Endothelial cell (in vitro differentiated cells): Measurements from ENCODE around the gene ZNF394. TPM values are rescaled to one million over a fixed set of nuclear protein-coding genes. Genes with fewer than 3 reads are reported as not detected.
A peak's percentile ranks its signal among the peaks of the same experiment; 100 is the strongest.
"Not testable (repeated sequence)": the region's sequence is repeated elsewhere in the genome, so short reads cannot be mapped to it uniquely, and the experiment has no call there.

Source experiments
- DNase-seq: peaks from one replicate; pipeline ENCODE4 v3.0.0; 2021; ENCODE audit warnings: low spot score
- H3K27ac Mint-ChIP-seq: one replicate; pipeline ENCODE4 v1.8.0; 2021; ENCODE audit warnings: mixed read lengths, inconsistent platforms; ENCODE audit not compliant: unreplicated experiment
- H3K27me3 Mint-ChIP-seq: one replicate; pipeline ENCODE4 v1.8.0; 2021; ENCODE audit warnings: mild to moderate bottlenecking, moderate library complexity, mixed read lengths, inconsistent platforms; ENCODE audit not compliant: unreplicated experiment
- H3K36me3 Mint-ChIP-seq: one replicate; pipeline ENCODE4 v1.8.0; 2021; ENCODE audit warnings: mild to moderate bottlenecking, low read depth, mixed read lengths, inconsistent platforms; ENCODE audit not compliant: unreplicated experiment
- H3K4me1 Mint-ChIP-seq: one replicate; pipeline ENCODE4 v1.8.0; 2021; ENCODE audit warnings: mild to moderate bottlenecking, mixed read lengths, inconsistent platforms; ENCODE audit not compliant: unreplicated experiment
- H3K4me3 Mint-ChIP-seq: one replicate; pipeline ENCODE4 v1.8.0; 2021; ENCODE audit warnings: mild to moderate bottlenecking, mixed read lengths, inconsistent platforms; ENCODE audit not compliant: unreplicated experiment
- H3K9me3 Mint-ChIP-seq: one replicate; pipeline ENCODE4 v1.8.0; 2021; ENCODE audit warnings: mixed read lengths, inconsistent platforms; ENCODE audit not compliant: unreplicated experiment
- long read RNA-seq: library from polyadenylated mRNA; unstranded; transcript quantifications from one replicate; pipeline ENCODE4 v2.0.0, GENCODE V29; 2020; ENCODE audit not compliant: unreplicated experiment
- total RNA-seq: library from RNA; stranded (reverse); fragmentation: NEBNext Ultra II Directional; extraction: Animal tissue kit (Norgen Biotek cat#: 25700); gene quantifications from one replicate; pipeline ENCODE4 v1.2.1, GENCODE V29; 2021; ENCODE audit not compliant: unreplicated experiment
- TF ChIP-seq, protein P1 (sequence below): fragments of 200-600 bp; sonication (generic); IDR thresholded peaks from one replicate; pipeline ENCODE4 v1.5.0; 2021; ENCODE audit warnings: antibody characterized with exemption; ENCODE audit not compliant: unreplicated experiment

Gene ZNF394
- total RNA-seq: 24.6 TPM
- long read RNA-seq, transcript ZNF394-201 (3 exons, 2,179 nt): major isoform, 8 of 13 reads
- long read RNA-seq, partial matches to known transcripts: 0 of 13 reads
- long read RNA-seq, other reads (novel, unspliced or antisense): 1 of 13 reads

DNA sequence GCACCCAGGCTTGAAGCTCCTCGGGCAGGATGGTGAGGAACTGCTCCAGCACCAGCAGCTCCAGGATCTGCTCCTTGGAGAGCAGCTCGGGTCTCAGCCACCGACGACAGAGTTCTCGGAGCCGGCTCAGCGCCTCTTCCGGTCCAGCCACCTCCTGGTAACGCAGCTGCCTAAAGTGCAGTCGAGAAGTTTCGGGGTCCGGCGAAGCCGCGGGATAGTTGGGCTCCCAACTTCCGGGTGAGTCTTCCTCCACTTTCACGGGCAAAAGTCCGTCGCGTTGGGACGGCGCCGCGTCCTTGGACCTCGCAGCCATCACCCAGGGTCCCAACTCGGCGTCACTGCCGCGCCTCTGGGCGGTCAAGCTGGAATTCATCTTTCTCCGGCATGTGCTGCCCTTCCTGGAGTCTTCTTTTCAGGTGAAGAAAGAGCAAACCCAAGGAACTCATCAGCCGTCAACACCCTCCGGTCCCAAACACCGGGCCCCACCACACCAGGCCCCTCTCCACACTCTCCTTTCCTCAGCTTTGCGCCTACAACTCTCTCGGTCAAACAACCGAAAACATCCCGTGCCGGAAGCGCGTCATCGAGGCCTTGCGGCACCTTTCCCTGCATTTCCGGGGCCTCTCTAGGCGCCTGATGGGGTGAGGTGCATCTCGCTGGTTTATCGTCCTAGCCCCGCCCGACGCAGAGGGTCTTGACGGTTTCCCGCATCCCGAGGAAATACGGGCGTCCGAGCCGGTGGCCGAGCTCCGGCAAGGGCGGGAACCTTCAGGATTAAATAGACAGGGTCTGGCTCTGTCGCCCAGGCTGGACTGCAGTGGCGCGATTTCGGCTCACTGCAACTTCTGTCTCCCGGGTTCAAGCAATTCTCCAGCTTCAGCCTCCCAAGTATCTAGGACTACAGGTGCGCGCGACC lies at the start of gene ZNF394:
TSS of gene ZNF394 (minus strand) at position 561 of the 916 bp plus-strand sequence. CDS start at position 373, 188 bp downstream.
- H3K27me3 Mint-ChIP-seq: peaks cover 14% of the 10 kb centered on the region
- TF ChIP-seq, protein P1, sequence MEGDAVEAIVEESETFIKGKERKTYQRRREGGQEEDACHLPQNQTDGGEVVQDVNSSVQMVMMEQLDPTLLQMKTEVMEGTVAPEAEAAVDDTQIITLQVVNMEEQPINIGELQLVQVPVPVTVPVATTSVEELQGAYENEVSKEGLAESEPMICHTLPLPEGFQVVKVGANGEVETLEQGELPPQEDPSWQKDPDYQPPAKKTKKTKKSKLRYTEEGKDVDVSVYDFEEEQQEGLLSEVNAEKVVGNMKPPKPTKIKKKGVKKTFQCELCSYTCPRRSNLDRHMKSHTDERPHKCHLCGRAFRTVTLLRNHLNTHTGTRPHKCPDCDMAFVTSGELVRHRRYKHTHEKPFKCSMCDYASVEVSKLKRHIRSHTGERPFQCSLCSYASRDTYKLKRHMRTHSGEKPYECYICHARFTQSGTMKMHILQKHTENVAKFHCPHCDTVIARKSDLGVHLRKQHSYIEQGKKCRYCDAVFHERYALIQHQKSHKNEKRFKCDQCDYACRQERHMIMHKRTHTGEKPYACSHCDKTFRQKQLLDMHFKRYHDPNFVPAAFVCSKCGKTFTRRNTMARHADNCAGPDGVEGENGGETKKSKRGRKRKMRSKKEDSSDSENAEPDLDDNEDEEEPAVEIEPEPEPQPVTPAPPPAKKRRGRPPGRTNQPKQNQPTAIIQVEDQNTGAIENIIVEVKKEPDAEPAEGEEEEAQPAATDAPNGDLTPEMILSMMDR: no peak
- peaks cover 17% of the 10 kb centered on the region for H3K36me3 Mint-ChIP-seq
- H3K27ac Mint-ChIP-seq: peak within 1 kb of the TSS; percentile 100
- peak; percentile 74 for DNase-seq
- peak within 1 kb of the TSS; percentile 100 for H3K4me3 Mint-ChIP-seq
- peaks cover 32% of the 10 kb centered on the region for H3K4me1 Mint-ChIP-seq
- no peaks in the 10 kb centered on the region for H3K9me3 Mint-ChIP-seq

- H3K4me3 Mint-ChIP-seq, H3K27ac Mint-ChIP-seq, H3K9me3 Mint-ChIP-seq, H3K27me3 Mint-ChIP-seq, DNase-seq, H3K4me1 Mint-ChIP-seq: not testable (repeated sequence)
- H3K36me3 Mint-ChIP-seq: peaks cover 32% of the 10 kb centered on the region
These were observed 49.5 kb upstream of the ZNF394 start for GRCh38 chr7:99549545-99549944.

DNA sequence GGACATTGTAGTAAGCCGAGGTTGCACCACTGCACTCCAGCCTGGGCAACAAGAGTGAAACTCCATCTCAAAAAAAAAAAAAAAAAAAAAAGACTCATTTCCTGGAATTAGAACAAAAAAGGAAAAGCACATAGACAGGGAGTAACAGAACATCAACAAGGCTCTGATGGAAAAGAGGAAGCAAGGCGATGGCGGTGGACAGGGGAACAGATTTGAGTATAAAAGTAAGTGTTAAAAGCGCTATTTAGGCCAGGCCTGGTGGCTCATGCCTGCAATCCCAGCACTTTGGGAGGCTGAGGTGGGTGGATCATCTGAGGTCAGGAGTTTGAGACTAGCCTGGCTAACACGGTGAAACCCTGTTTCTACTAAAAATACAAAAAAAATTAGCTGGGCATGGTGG lies 45.2 kb upstream of the ZNF394 start:
- H3K27ac Mint-ChIP-seq: peak overlapping the region; percentile 16
- DNase-seq, H3K4me3 Mint-ChIP-seq, H3K4me1 Mint-ChIP-seq, H3K27me3 Mint-ChIP-seq: not testable (repeated sequence)
- H3K36me3 Mint-ChIP-seq: peaks cover 58% of the 10 kb centered on the region
- H3K9me3 Mint-ChIP-seq: peaks cover 10% of the 10 kb centered on the region

DNA sequence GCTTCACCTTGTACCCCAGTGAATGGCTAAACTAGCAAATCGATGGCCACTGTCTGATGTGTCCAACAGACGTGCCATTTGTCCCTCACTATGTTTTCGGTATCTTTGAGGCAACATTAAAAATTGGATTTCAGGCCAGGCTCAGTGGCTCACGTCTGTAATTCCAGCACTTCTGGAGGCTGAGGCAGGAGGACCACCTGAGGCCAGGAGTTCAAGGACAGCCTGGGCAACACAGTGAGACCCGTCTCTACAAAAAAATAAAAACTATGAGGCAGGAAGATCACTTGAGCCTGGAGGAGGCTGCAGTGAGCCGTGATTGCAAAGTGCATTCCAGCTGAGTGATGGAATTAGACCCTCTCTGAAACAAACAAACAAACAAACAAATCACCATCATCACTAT lies 43.8 kb upstream of the ZNF394 start:
- Mint-ChIP-seq H3K4me3 (no peak overlapping the region), H3K4me1 (no peaks in the 10 kb centered on the region), H3K27ac (no peak overlapping the region), H3K27me3 (peaks cover 4% of the 10 kb centered on the region), H3K36me3 (peaks cover 54% of the 10 kb centered on the region), H3K9me3 (peaks cover 10% of the 10 kb centered on the region)
- TF ChIP-seq, protein P1: no peak
- DNase-seq: no peak

GRCh38 chr7:99543081-99543671 lies 43.1 kb upstream of the ZNF394 start:
- Mint-ChIP-seq H3K36me3 (peaks cover 49% of the 10 kb centered on the region), H3K9me3 (peaks cover 10% of the 10 kb centered on the region), H3K4me1 (no peaks in the 10 kb centered on the region), H3K4me3 (no peak overlapping the region), H3K27me3 (peaks cover 6% of the 10 kb centered on the region), H3K27ac (no peak overlapping the region)
- TF ChIP-seq, protein P1: no peak
- DNase-seq: no peak
